Mesenteric fat pad (tissue), 1 donor: ENCODE measurements around the gene DISP3. TPM values are rescaled to one million over a fixed set of nuclear protein-coding genes. Genes with fewer than 3 reads are reported as not detected.

Experiments
- DNase-seq: peaks from one replicate; pipeline ENCODE4 v3.0.0-alpha.2; 2020; ENCODE audit warnings: low spot score
- total RNA-seq: library from RNA; stranded (reverse); fragmentation: NEBNext Ultra II Directional; extraction: Animal tissue kit (Norgen Biotek cat#: 25700); gene quantifications from one replicate; pipeline ENCODE4 v1.2.1, GENCODE V29; 2021
- donor health status: DM: yes; HTN: yes; CAD: no.

Gene DISP3
- total RNA-seq, 1 donor from 2014 or later: not detected

- peak; percentile 84 for DNase-seq
Measured at GRCh38 chr1:11526071-11526895, 47.3 kb downstream of the DISP3 start.

GRCh38 chr1:11527541-11528452, 48.8 kb downstream of the DISP3 start:
- no peak for DNase-seq

- peak; percentile 71 for DNase-seq
Measured at GRCh38 chr1:11528611-11529261, 49.8 kb downstream of the DISP3 start.

GRCh38 chr1:11529330-11529729, 50.4 kb downstream of the DISP3 start:
- peak; percentile 80 for DNase-seq

- DNase-seq: peak; percentile 88
Measured at GRCh38 chr1:11529763-11530730, 51.1 kb downstream of the DISP3 start.

- peak; percentile 84 for DNase-seq
Measured at GRCh38 chr1:11530731-11531311, 51.9 kb downstream of the DISP3 start.

GRCh38 chr1:11531314-11531870, 52.4 kb downstream of the DISP3 start:
- DNase-seq: peak; percentile 87

- peak; percentile 55 for DNase-seq
Measured at GRCh38 chr1:11531943-11532342, 53.0 kb downstream of the DISP3 start.

- DNase-seq: peak; percentile 59
Measured at GRCh38 chr1:11533790-11534787, 55.1 kb downstream of the DISP3 start.

GRCh38 chr1:11534846-11535245, 55.9 kb downstream of the DISP3 start:
- no peak for DNase-seq

- DNase-seq: no peak
Measured at GRCh38 chr1:11535316-11535715, 56.4 kb downstream of the DISP3 start.

- no peak for DNase-seq
Measured at GRCh38 chr1:11535761-11536572, 57.0 kb downstream of the DISP3 start.

GRCh38 chr1:11536573-11537379, 57.8 kb downstream of the DISP3 start:
- no peak for DNase-seq

GRCh38 chr1:11537380-11537764, 58.4 kb downstream of the DISP3 start:
- no peak for DNase-seq

- no peak for DNase-seq
Measured at GRCh38 chr1:11537854-11538591, 59.1 kb downstream of the DISP3 start.

- no peak for DNase-seq
Measured at GRCh38 chr1:11538886-11539285, 59.9 kb downstream of the DISP3 start.
